Stimulated activated CD8-positive, alpha-beta memory T cell treated with anti-CD3 and anti-CD28 coated beads, Interleukin-7, amount 100 ng/mL, for 48 hours (primary cell): Measurements from ENCODE around the gene CNTLN.
"Not testable (repeated sequence)": the region's sequence is repeated elsewhere in the genome, so short reads cannot be mapped to it uniquely, and the experiment has no call there.

Experiments
- DNase-seq, 2 donors: peaks; one replicate each; pipeline ENCODE4 v3.0.0-alpha.2; 2020; ENCODE audit warnings: low read depth in 1 of 2; ENCODE audit errors: extremely low read depth in 1 of 2

The CNTLN gene

GRCh38 chr9:17294822-17295624 lies 160.2 kb downstream of the CNTLN start:
- no peak for DNase-seq

DNA sequence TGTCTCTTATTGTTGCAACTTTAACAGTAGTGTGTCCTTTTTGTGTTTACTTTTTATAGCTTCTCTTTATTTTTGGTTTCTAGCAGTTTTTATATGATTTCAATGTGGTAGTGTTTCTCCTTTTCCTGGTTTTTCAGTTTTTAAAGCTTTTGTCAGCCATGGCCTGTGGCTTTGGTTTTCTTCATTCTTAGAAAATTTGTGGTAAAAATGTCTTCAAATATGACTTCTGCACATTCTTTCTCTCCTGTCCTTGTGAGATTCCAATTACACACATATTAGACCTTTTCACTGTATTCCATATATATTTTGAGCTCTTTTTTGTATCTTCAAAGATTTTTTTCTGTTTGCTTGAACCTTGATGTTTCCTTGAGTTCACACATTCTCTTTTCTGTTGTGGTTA lies 180.5 kb downstream of the CNTLN start:
- no peak for DNase-seq

- no peak for DNase-seq
Observed at GRCh38 chr9:17318821-17319320, 184.0 kb downstream of the CNTLN start.

- DNase-seq = no peak
Observed at GRCh38 chr9:17319864-17320263, 185.0 kb downstream of the CNTLN start.

DNA sequence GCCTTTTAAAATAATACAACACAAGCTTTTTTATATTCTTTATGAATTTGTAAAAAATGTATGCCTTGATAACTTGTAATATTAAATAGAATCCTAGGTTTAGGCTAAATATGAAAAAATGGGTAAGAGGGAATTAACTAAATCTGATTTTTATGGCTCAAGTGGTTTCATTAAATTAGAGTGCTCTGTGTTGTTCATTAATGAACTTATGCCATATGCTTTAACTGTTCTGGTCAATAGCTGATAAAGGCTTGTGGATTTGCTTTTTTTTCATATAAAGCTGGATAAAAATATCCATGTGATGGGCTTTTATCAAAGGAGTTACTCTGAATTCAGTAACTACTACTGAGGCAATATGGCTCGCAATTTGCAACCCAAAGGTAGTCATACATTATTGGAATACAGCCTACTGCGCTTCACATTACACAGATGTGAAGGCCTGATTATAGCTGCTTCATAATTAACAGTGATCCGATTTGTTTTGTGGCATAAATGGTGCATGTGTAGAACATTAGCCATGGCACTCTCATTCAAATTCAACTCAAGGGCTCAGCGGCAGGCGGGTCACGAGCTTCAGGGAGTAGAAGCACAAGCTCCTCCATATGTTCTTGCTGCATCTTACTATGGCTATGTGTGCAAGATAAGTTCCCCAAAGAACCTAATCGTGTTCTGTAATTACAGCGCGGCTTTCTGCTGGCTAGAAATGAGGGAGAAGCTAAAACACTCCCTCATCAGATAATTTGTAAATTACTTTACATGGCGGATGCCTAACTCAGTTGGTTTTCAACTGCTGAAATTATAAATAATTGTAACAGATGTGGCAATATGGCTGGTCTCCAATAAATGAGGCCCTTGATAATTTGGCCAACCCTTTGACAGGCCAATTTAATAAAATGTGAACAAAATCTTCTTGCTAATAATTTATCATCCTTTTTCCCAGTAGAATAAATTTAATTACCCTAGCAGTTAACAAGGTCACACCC lies 188.3 kb downstream of the CNTLN start:
- DNase-seq = no peak

- DNase-seq = no peak
Observed at GRCh38 chr9:17328331-17328730, 193.5 kb downstream of the CNTLN start.

DNA sequence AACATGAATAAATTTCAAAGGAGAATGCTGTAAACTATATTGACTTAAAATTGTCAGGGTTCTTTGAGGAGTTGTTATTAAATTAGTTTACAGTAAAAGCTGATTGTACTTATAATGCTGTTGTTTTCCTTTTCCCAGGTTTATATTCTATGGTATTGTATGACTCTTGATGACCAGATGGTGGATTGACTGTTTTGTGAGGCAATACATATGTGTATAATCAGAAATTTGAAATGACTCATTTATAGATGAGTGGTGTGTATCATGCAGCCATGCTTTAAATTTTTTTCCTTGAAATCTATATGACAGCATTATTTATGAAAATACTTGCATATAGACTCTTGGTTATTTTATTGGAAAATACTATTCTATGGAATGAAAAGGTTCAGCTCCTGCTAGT lies 195.3 kb downstream of the CNTLN start:
- DNase-seq = no peak

- no peak for DNase-seq
Observed at GRCh38 chr9:17332115-17332514, 197.3 kb downstream of the CNTLN start.

DNA sequence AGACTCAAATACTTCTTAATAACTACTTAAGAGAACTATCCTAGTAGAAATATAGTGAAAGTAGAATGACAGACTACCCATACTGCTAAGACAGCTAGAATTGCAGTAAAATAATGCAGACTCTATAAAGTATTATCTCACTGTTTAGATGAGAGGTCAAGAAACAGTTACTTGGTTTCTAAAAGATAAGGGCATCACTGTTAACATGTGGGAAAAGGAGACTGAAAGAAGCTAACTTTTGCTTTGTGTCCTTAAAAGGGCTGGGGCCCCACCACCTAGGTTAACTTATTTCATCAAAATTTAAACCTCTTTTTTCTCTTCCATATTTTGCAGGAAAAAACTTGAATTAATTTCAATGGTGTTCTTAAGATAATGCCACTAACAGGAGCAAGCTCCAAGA lies 204.3 kb downstream of the CNTLN start:
- no peak for DNase-seq

DNA sequence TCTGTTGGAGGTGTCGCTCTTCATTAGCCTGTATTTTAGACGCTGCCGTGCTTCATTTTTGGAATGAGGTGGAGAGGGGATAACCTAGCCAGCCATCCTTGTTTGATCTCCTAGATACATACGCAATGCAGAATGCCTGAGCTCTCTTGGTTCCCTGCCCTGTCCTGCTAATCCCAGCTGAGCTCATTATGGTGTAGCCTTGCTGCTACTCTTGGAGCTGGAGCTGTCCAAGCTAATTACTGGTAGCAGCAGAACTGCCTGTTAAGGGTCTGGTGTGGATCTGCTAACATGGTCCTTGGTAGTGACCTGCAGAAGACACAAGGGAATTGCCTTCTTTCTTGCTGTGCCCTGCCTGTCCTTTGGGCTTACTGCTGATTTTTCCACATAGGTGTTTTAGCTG lies 207.9 kb downstream of the CNTLN start:
- no peak for DNase-seq

DNA sequence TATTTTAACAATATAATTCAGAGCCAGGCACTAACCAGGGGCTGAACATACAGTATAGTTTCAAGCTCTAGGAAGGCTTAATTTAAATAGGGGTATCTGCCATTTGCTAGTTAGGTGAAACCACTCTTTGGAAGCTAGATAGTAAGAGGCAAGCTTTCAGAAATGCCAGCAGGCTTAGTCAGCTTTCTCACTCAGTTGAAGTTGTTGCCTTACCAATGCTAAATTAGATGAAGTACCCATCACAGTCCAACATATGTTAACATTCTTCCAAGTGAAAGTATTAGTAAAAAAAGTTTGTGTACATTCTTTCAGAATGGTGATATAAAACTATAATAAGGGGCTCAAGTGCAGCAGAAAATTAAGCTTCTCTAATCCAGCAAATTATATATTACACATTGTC lies 215.0 kb downstream of the CNTLN start:
- DNase-seq = no peak

DNA sequence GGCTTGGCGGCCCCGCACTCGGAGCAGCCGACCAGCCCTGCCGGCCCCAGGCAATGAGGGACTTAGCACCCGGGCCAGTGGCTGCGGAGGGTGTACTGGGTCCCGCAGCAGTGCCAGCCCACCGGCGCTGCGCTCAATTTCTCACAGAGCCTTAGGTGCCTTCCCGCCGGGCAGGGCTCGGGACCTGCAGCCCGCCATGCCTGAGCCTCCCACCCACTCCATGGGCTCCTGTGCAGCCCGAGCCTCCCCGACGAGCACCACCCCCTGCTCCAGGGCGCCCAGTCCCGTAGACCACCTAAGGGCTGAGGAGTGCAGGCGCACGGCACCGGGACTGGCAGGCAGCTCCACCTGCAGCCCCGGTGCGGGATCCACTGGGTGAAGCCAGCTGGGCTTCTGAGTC lies 219.2 kb downstream of the CNTLN start:
- not testable (repeated sequence) for DNase-seq

DNA sequence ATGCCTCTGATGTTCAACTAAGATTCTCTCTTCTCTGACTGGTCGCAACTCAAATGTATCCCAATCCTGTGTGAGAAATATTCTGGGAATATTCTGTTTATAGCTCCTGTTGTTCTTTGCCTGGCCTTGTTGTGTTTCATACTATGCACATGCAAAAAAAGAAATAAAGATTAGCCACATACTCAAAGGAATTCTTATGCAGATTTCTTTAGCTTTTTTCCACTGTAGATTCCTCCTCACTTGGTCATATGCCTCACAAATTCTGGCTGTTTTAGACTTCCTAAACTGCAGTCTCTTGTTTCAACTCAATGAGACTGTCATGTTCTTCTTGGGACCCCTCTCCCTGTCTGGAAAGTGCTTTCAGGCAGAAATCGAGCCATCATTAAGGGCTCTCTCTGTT lies 226.5 kb downstream of the CNTLN start:
- no peak for DNase-seq

DNA sequence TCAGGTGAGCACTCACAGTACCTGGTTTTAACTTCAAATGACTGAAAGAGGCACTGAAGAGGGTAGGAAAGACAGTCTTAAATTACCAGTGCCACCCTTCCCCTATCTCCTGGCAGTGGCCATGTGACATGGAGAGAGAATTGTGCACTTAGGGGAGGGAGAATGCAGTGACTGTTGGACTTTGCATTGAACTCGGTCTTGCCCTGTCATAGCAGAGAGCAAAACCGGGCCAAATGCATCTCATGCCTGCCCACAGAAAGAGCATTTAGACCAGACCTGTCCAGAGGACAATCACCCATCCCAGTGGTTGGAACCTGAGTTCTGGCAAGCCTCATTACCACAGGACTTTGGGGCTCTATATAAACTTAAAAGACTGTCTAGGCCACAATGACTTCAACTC lies 232.2 kb downstream of the CNTLN start:
- no peak for DNase-seq

GRCh38 chr9:17380126-17380861 lies 245.5 kb downstream of the CNTLN start:
- DNase-seq = no peak

DNA sequence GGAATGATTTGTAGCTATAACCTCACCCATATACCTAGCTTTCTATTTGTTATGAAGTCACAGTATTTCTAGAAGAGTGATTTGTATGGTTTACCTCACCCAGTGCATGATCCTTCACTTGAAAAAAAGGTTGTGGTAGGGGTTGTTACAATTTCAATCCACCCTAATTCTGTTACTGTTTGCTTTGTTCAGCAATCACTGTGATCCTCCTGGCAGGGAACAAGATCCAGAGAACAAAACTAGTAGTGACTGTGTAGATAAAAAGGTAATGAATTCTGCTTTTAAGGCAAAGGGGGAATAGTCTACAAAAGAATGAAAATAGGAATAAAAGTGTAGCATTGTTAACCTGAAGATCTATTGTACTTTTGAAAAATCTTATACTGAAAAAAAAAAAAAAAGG lies 252.7 kb downstream of the CNTLN start:
- DNase-seq = no peak

- no peak for DNase-seq
Observed at GRCh38 chr9:17389026-17389425, 254.2 kb downstream of the CNTLN start.

- no peak for DNase-seq
Observed at GRCh38 chr9:17394881-17395510, 260.2 kb downstream of the CNTLN start.

GRCh38 chr9:17397166-17397728 lies 262.4 kb downstream of the CNTLN start:
- not testable (repeated sequence) for DNase-seq

- no peak for DNase-seq
Observed at GRCh38 chr9:17398350-17398749, 263.5 kb downstream of the CNTLN start.
